Panc1 (cell line): Measurements from ENCODE around the gene MYMK. TPM values are rescaled to one million over a fixed set of nuclear protein-coding genes. Genes with fewer than 3 reads are reported as not detected.

Experiments
- ATAC-seq: fragments of 200-7000 bp; cut with Tn5 transposase; 2 replicates; pipeline ENCODE4 v1.9.1; 2020; ENCODE audit warnings: mild to moderate bottlenecking, moderate library complexity
- BruUV-seq: library from RNA; stranded (reverse); fragments of 400-500 nt; replicated peaks from 2 replicates; lab custom pipeline; 2021; lab: Mats Ljungman, UMichigan
- CTCF ChIA-PET: fragments of 300-600 bp; sonication (Branson Sonifier 250); formaldehyde crosslinking; loops from one replicate; lab custom pipeline; 2022; ENCODE audit warnings: antibody characterized with exemption; lab: Charles Lee
- POLR2A ChIA-PET: fragments of 300-600 bp; sonication (Branson Sonifier 250); formaldehyde crosslinking; loops from one replicate; lab custom pipeline; 2022; ENCODE audit warnings: antibody characterized with exemption; lab: Charles Lee
- DNase-seq: peaks from one replicate; pipeline ENCODE4 v3.0.0-alpha.2; 2010; ENCODE audit warnings: low read depth, low spot score
- H3K27ac ChIP-seq: 2 replicates; pipeline ENCODE4 v1.5.1; 2011; ENCODE audit warnings: mild to moderate bottlenecking, low read length, inconsistent platforms
- H3K27me3 ChIP-seq: fragments of 200-500 bp; sonication (Bioruptor generic); 2 replicates; pipeline ENCODE4 v1.6.0; 2014; ENCODE audit warnings: low read length, inconsistent platforms; ENCODE audit not compliant: control insufficient read depth, insufficient read depth
- H3K36me3 ChIP-seq: fragments of 200-500 bp; sonication (Bioruptor generic); 2 replicates; pipeline ENCODE4 v1.5.1; 2014; ENCODE audit warnings: inconsistent platforms, mild to moderate bottlenecking, low read length, moderate library complexity; ENCODE audit not compliant: control insufficient read depth, insufficient read depth
- H3K4me1 ChIP-seq: 2 replicates; pipeline ENCODE4 v1.5.1; 2011; ENCODE audit warnings: inconsistent platforms, mild to moderate bottlenecking, low read length, moderate library complexity; ENCODE audit not compliant: control insufficient read depth, insufficient read depth
- H3K4me3 ChIP-seq, 2 experiments: 2 replicates each; pipeline ENCODE4 v1.5.1; 2011 to 2012; ENCODE audit warnings: low read depth in 2 of 2, low read length in 2 of 2, mild to moderate bottlenecking in 2 of 2, inconsistent platforms in 1 of 2, moderate library complexity in 1 of 2
- H3K9me3 ChIP-seq: fragments of 200-500 bp; sonication (Bioruptor generic); 2 replicates; pipeline ENCODE4 v1.5.1; 2014; ENCODE audit warnings: low read depth, mild to moderate bottlenecking, inconsistent platforms, low read length, moderate library complexity; ENCODE audit not compliant: control insufficient read depth, insufficient read depth
- POLR2AphosphoS5 ChIP-seq: IDR thresholded peaks from 2 replicates; pipeline ENCODE4 v1.6.1; 2012; ENCODE audit warnings: mild to moderate bottlenecking, low read depth, low read length, moderate library complexity
- REST ChIP-seq, 2 experiments: IDR thresholded peaks; 2 replicates each; pipeline ENCODE4 v1.6.1; 2011 to 2012; ENCODE audit warnings: low read depth in 2 of 2, control low read depth in 1 of 2, low read length in 1 of 2, mild to moderate bottlenecking in 1 of 2, moderate library complexity in 1 of 2; ENCODE audit not compliant: insufficient read depth in 1 of 2
- SIN3A ChIP-seq: IDR thresholded peaks from 2 replicates; pipeline ENCODE4 v1.6.1; 2012; ENCODE audit warnings: low read depth, mild to moderate bottlenecking, low read length, moderate library complexity, borderline replicate concordance; ENCODE audit not compliant: insufficient read depth
- TCF7L2 ChIP-seq: IDR thresholded peaks from 2 replicates; pipeline ENCODE4 v1.6.1; 2011; ENCODE audit warnings: mild to moderate bottlenecking, low read depth, low read length, inconsistent platforms
- in situ Hi-C: cut with HindIII; loops from 2 replicates; pipeline ENCODE4 v1.10.0; 2016; ENCODE audit warnings: low sequenced_read_pairs, low pct_unique_long_range_greater_than_20kb
- intact Hi-C: fragments of 100-400 bp; cut with micrococcal nuclease; formaldehyde crosslinking; loops from one replicate; pipeline ENCODE4 v1.10.0; 2022; ENCODE audit not compliant: unreplicated experiment
- total RNA-seq: library from RNA; stranded (reverse); gene quantifications from one replicate; pipeline ENCODE4 v1.2.1, GENCODE V29; 2021; ENCODE audit not compliant: unreplicated experiment
- TF ChIP-seq, protein P1 (sequence below): fragments of 450-650 bp; IDR thresholded peaks from 2 replicates; pipeline ENCODE4 v1.5.1; 2017; ENCODE audit warnings: mild to moderate bottlenecking

The MYMK gene
- total RNA-seq, 1 experiment from 2014 or later = not detected

- no TSS peak for BruUV-seq
- ATAC-seq (peak; percentile 98), DNase-seq (no peak)
- Histone ChIP-seq H3K4me1 (peaks cover 5% of the 10 kb centered on the region), H3K9me3 (no peaks in the 10 kb centered on the region), H3K36me3 (no peaks in the 10 kb centered on the region; the same call in 1 of the 2 replicates), H3K27me3 (no peaks in the 10 kb centered on the region), H3K4me3 (peak within 1 kb of the TSS; percentile 61 to 68), H3K27ac (peak within 1 kb of the TSS; percentile 85)
- intact Hi-C loops (no loop called here), in situ Hi-C loops (no loop called here)
- CTCF ChIA-PET = no interaction called here
- POLR2A ChIA-PET = no interaction called here
- TF ChIP-seq TCF7L2 = no peak
- peak; percentile 46; the same call in 1 of the 2 replicates for TF ChIP-seq POLR2AphosphoS5
- TF ChIP-seq SIN3A = no peak
Measured at GRCh38 chr9:133478851-133479711, 45.7 kb downstream of the MYMK start, which contains the start of gene SLC2A6. Gene SLC2A6 (minus strand): TSS chr9:133479099. CDS start chr9:133479059, 40 bp downstream.

GRCh38 chr9:133477992-133478850 is 46.5 kb downstream of the MYMK start:
- Histone ChIP-seq H3K4me1 (peaks cover 5% of the 10 kb centered on the region), H3K27ac (peak overlapping the region; percentile 85), H3K36me3 (no peaks in the 10 kb centered on the region; the same call in 1 of the 2 replicates), H3K9me3 (no peaks in the 10 kb centered on the region), H3K4me3 (peak overlapping the region; percentile 61 to 68), H3K27me3 (no peaks in the 10 kb centered on the region)
- DNase-seq (no peak), ATAC-seq (peak; percentile 29)
- TF ChIP-seq POLR2AphosphoS5 (no peak), TCF7L2 (no peak), SIN3A (no peak)
- TF ChIP-seq, protein P1, sequence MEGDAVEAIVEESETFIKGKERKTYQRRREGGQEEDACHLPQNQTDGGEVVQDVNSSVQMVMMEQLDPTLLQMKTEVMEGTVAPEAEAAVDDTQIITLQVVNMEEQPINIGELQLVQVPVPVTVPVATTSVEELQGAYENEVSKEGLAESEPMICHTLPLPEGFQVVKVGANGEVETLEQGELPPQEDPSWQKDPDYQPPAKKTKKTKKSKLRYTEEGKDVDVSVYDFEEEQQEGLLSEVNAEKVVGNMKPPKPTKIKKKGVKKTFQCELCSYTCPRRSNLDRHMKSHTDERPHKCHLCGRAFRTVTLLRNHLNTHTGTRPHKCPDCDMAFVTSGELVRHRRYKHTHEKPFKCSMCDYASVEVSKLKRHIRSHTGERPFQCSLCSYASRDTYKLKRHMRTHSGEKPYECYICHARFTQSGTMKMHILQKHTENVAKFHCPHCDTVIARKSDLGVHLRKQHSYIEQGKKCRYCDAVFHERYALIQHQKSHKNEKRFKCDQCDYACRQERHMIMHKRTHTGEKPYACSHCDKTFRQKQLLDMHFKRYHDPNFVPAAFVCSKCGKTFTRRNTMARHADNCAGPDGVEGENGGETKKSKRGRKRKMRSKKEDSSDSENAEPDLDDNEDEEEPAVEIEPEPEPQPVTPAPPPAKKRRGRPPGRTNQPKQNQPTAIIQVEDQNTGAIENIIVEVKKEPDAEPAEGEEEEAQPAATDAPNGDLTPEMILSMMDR = no peak
- intact Hi-C loops = no loop called here
- in situ Hi-C loops = no loop called here
- BruUV-seq = no TSS peak
- CTCF ChIA-PET = no interaction called here
- POLR2A ChIA-PET = no interaction called here

- TF ChIP-seq REST (IDR thresholded peaks at IDR 0.05; ENCODE audit: insufficient read depth in 1 of 2, low read depth in 2 of 2, low read length in 1 of 2) = no peak
- no peak for TF ChIP-seq TCF7L2
- TF ChIP-seq, protein P1 = no peak
- Histone ChIP-seq H3K27me3 (no peaks in the 10 kb centered on the region), H3K4me3 (peak overlapping the region; percentile 61 to 68; a peak in 3 of 4 replicates), H3K36me3 (no peaks in the 10 kb centered on the region; the same call in 1 of the 2 replicates), H3K27ac (peak overlapping the region; percentile 85; the same call in 1 of the 2 replicates), H3K4me1 (peaks cover 5% of the 10 kb centered on the region), H3K9me3 (no peaks in the 10 kb centered on the region)
- ChIA-PET CTCF (no interaction called here), POLR2A (no interaction called here)
- intact Hi-C loops (no loop called here), in situ Hi-C loops (no loop called here)
- DNase-seq = no peak
- TSS peak; percentile 74 for BruUV-seq
- no peak for ATAC-seq
Measured at GRCh38 chr9:133477461-133477860, 47.3 kb downstream of the MYMK start.
